HepG2 (cell line): ENCODE measurements around the gene ASPM. TPM values are rescaled to one million over a fixed set of nuclear protein-coding genes. Genes with fewer than 3 reads are reported as not detected.

Source experiments
- ATAC-seq: fragments of 200-7000 bp; cut with Tn5 transposase; 3 replicates; pipeline ENCODE4 v1.9.1; 2020; ENCODE audit warnings: mild to moderate bottlenecking, moderate library complexity
- BruUV-seq: library from RNA; stranded (reverse); fragments of 400-500 nt; replicated peaks from 2 replicates; lab custom pipeline; 2021; lab: Mats Ljungman, UMichigan
- CTCF ChIA-PET: fragments of 300-600 bp; formaldehyde crosslinking; extraction: SDS; loops from one replicate; lab custom pipeline; 2021; ENCODE audit warnings: low total read pairs, inconsistent platforms, low intra/inter-chr PET ratio; lab: Yijun Ruan, JAX
- POLR2A ChIA-PET: fragments of 350-600 bp; sonication (Branson Sonifier 250); formaldehyde crosslinking; loops from one replicate; lab custom pipeline; 2020; ENCODE audit warnings: antibody characterized with exemption, inconsistent platforms; lab: Yijun Ruan, JAX
- DNase-seq: peaks from one replicate; pipeline ENCODE4 v3.0.0-alpha.2; 2015; ENCODE audit warnings: low spot score
- FAIRE-seq: peaks from 3 replicates; lab custom pipeline; 2011; peaks lifted over from hg19 to GRCh38; lab: Jason Lieb, UNC
- H2AFZ ChIP-seq: one replicate; pipeline ENCODE4 v1.6.1; 2011; ENCODE audit warnings: low read length, inconsistent platforms
- H3K27ac ChIP-seq: fragments of 300-600 bp; 3 replicates; pipeline ENCODE4 v1.8.0; 2011; ENCODE audit warnings: mixed run types, mild to moderate bottlenecking, mixed read lengths, low read length, inconsistent platforms; ENCODE audit not compliant: insufficient read depth; ENCODE audit errors: extremely low read length
- H3K27me3 ChIP-seq, 2 experiments: fragments of 200-600 bp in 1 of 2; 2 replicates in 1 of 2; 3 replicates in 1 of 2; pipeline versions ENCODE4 v1.6.0 to v1.8.0; 2011; ENCODE audit warnings: low read length in 2 of 2, mild to moderate bottlenecking in 2 of 2, moderate library complexity in 2 of 2, inconsistent platforms in 1 of 2; ENCODE audit not compliant: insufficient read depth in 2 of 2, control insufficient read depth in 1 of 2
- H3K36me3 ChIP-seq, 2 experiments: fragments of 200-600 bp in 1 of 2; replicated peaks in 1 of 2; 2 replicates in 1 of 2; 3 replicates in 1 of 2; pipeline versions ENCODE4 v1.5.1 to v1.8.0; 2011; ENCODE audit warnings: low read length in 2 of 2, inconsistent platforms in 1 of 2; ENCODE audit not compliant: insufficient read depth in 2 of 2, control insufficient read depth in 1 of 2
- H3K4me1 ChIP-seq: 2 replicates; pipeline ENCODE4 v1.5.1; 2012; ENCODE audit warnings: low read length, inconsistent platforms; ENCODE audit not compliant: insufficient read depth
- H3K4me2 ChIP-seq: 2 replicates; pipeline ENCODE4 v1.6.0; 2011; ENCODE audit warnings: low read depth, low read length, inconsistent platforms
- H3K4me3 ChIP-seq, 3 experiments: fragments of 200-600 bp in 1 of 3; sonication (generic), shearing (Covaris generic) in 1 of 3; replicated peaks in 1 of 3; 2 replicates each; pipeline ENCODE4 v1.5.1; 2011 to 2016; ENCODE audit warnings: low read length in 3 of 3, inconsistent platforms in 2 of 3, low read depth in 2 of 3, mild to moderate bottlenecking in 2 of 3, control low read depth in 1 of 3, mixed read lengths in 1 of 3; ENCODE audit not compliant: insufficient read depth in 1 of 3
- H3K79me2 ChIP-seq: one replicate; pipeline ENCODE4 v1.6.1; 2011; ENCODE audit warnings: low read length, inconsistent platforms; ENCODE audit not compliant: insufficient read depth
- H3K9ac ChIP-seq: 2 replicates; pipeline ENCODE4 v1.6.0; 2011; ENCODE audit warnings: mild to moderate bottlenecking, low read depth, low read length, inconsistent platforms; ENCODE audit not compliant: insufficient read depth
- H3K9me3 ChIP-seq: 2 replicates; pipeline ENCODE4 v1.5.1; 2012; ENCODE audit warnings: mild to moderate bottlenecking, low read length
- H4K20me1 ChIP-seq: 2 replicates; pipeline ENCODE4 v1.6.0; 2011; ENCODE audit warnings: inconsistent platforms, mild to moderate bottlenecking, low read length, moderate library complexity; ENCODE audit not compliant: insufficient read depth
- CBX1 ChIP-seq: IDR thresholded peaks from one replicate; pipeline ENCODE4 v1.6.1; 2016; ENCODE audit warnings: antibody characterized with exemption, low read depth
- KAT8 ChIP-seq: IDR thresholded peaks from 2 replicates; pipeline ENCODE4 v1.6.1; 2016; ENCODE audit warnings: missing genetic modification reagents, missing compliant biosample characterization
- MYC ChIP-seq: sonication (generic); formaldehyde crosslinking; IDR thresholded peaks from 2 replicates; pipeline ENCODE4 v1.9.0; 2021; ENCODE audit warnings: missing genetic modification reagents, borderline replicate concordance
- NFKBIZ ChIP-seq: IDR thresholded peaks from 2 replicates; pipeline ENCODE4 v1.6.1; 2018; ENCODE audit warnings: missing genetic modification reagents, missing compliant biosample characterization
- ZNF292 ChIP-seq: sonication (generic); formaldehyde crosslinking; IDR thresholded peaks from 2 replicates; pipeline ENCODE4 v1.8.1; 2022; ENCODE audit warnings: mild to moderate bottlenecking, low read depth, missing genetic modification reagents, borderline replicate concordance
- ZNF431 ChIP-seq: sonication (generic); formaldehyde crosslinking; IDR thresholded peaks from 2 replicates; pipeline ENCODE4 v1.9.0; 2022; ENCODE audit warnings: missing genetic modification reagents, low read depth, mild to moderate bottlenecking, borderline replicate concordance
- ZNF703 ChIP-seq: sonication (generic); formaldehyde crosslinking; IDR thresholded peaks from 2 replicates; pipeline ENCODE4 v1.5.1; 2020; ENCODE audit warnings: missing genetic modification reagents, mild to moderate bottlenecking, moderate library complexity, borderline replicate concordance
- WGBS: methylation state at CpG from one replicate; pipeline ENCODE4 v1.1.6; 2017; ENCODE audit warnings: low lambda C conversion rate; 5-methylcytosine and 5-hydroxymethylcytosine counted together
- in situ Hi-C: cut with HindIII; loops from 2 replicates; pipeline ENCODE4 v1.10.0; 2017; ENCODE audit warnings: low pct_unique_long_range_greater_than_20kb; ENCODE audit not compliant: extremely low pct_ligation_motif_present
- intact Hi-C: fragments of 100-400 bp; cut with micrococcal nuclease; formaldehyde crosslinking; loops from one replicate; pipeline ENCODE4 v1.10.0; 2022; ENCODE audit not compliant: unreplicated experiment
- polyA plus RNA-seq, 8 experiments: library from polyadenylated mRNA; depleted of rRNA in 3 of 8; stranded (reverse) in 7 of 8; unstranded in 1 of 8; fragments of >200 nt; fragmentation: Illumina TruSeq in 4 of 8; extraction: Trizol in 4 of 8; gene quantifications; 2 replicates each; pipeline versions ENCODE4 v1.2.1 to v1.2.3, GENCODE V29; 2011 to 2016; ENCODE audit warnings: low read depth in 4 of 8, missing spikeins in 1 of 8, mixed read lengths in 1 of 8; ENCODE audit not compliant: insufficient read depth in 1 of 8
- total RNA-seq, 5 experiments: library from RNA; depleted of rRNA; stranded (reverse); fragments of >200 nt; fragmentation: Illumina TruSeq; extraction: Trizol; gene quantifications; 2 replicates each; pipeline ENCODE4 v1.2.3, GENCODE V29; 2016; ENCODE audit warnings: low read depth in 1 of 5
- TF ChIP-seq, protein P1 (sequence below): sonication (generic); formaldehyde crosslinking; IDR thresholded peaks from 2 replicates; pipeline ENCODE4 v1.8.0; 2022; ENCODE audit warnings: mild to moderate bottlenecking, missing genetic modification reagents, moderate library complexity

ASPM gene
- total and polyA plus RNA-seq, 2 of the 13 experiments (the other 11 are each of a cell fraction or from before 2014, with no cell fraction given): 7.7 to 29.1 TPM

DNA sequence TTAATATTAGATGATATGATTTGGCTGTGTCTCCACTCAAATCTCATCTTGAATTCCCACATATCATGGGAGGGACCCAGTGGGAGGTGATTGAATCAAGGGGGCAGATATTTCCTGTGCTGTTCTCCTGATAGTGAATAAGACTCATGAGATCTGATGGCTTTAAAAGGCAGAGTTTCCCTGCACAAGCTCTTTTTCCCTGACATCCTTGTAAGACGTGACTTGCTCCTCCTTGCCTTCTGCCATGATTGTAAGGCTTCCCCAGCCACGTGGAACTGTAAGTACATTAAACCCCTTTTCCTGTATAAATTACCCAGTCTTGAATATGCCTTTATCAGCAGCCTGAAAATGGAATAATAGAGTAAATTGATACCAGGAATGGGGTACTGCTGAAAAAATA is 66.1 kb downstream of the ASPM start (continued):
- TF ChIP-seq KAT8 (CRISPR knock-in tag) (no peak), ZNF703 (CRISPR knock-in tag) (no peak)
- TF ChIP-seq, protein P1, sequence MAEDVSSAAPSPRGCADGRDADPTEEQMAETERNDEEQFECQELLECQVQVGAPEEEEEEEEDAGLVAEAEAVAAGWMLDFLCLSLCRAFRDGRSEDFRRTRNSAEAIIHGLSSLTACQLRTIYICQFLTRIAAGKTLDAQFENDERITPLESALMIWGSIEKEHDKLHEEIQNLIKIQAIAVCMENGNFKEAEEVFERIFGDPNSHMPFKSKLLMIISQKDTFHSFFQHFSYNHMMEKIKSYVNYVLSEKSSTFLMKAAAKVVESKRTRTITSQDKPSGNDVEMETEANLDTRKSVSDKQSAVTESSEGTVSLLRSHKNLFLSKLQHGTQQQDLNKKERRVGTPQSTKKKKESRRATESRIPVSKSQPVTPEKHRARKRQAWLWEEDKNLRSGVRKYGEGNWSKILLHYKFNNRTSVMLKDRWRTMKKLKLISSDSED: no peak

- H2AFZ ChIP-seq: no peak overlapping the region
- POLR2A ChIA-PET: no interaction called here
- peaks cover 11% of the 10 kb centered on the region for H3K9me3 ChIP-seq
- intact Hi-C loops (no loop called here), in situ Hi-C loops (no loop called here)
- CTCF ChIA-PET: no interaction called here
- H3K9ac ChIP-seq: no peak overlapping the region
- no peaks in the 10 kb centered on the region for H3K27me3 ChIP-seq
- ATAC-seq (no peak), DNase-seq (no peak), FAIRE-seq (no peak)
- H4K20me1 ChIP-seq: no peaks in the 10 kb centered on the region
- 0% methylated on average over 1 of the region's 1 CpG for WGBS
- no peak overlapping the region for H3K4me3 ChIP-seq
- no peak overlapping the region for H3K27ac ChIP-seq
- H3K4me2 ChIP-seq: no peak overlapping the region
- no peaks in the 10 kb centered on the region for H3K36me3 ChIP-seq
- H3K79me2 ChIP-seq: no peaks in the 10 kb centered on the region
- TF ChIP-seq CBX1: no peak
- TF ChIP-seq ZNF431: no peak
- no peak for TF ChIP-seq ZNF292
- no peak for TF ChIP-seq MYC (CRISPR knock-in tag)
- no peak for TF ChIP-seq NFKBIZ (CRISPR knock-in tag)
- no peaks in the 10 kb centered on the region for H3K4me1 ChIP-seq
- no TSS peak for BruUV-seq
These were observed 69.9 kb downstream of the ASPM start for GRCh38 chr1:197076585-197076984.
